K562 (cell line): ENCODE results near the gene SLC16A12. TPM values are rescaled to one million over a fixed set of nuclear protein-coding genes. Genes with fewer than 3 reads are reported as not detected.

Experiments
- ATAC-seq: fragments of 200-7000 bp; cut with Tn5 transposase; 3 replicates; pipeline ENCODE4 v1.9.1; 2020; ENCODE audit warnings: moderate library complexity
- BruUV-seq: library from RNA; stranded (reverse); fragments of 400-500 nt; replicated peaks from 2 replicates; lab custom pipeline; 2021; lab: Mats Ljungman, UMichigan
- CTCF ChIA-PET: fragments of 300-600 bp; formaldehyde crosslinking; extraction: SDS; loops from one replicate; lab custom pipeline; 2021; ENCODE audit warnings: low intra/inter-chr PET ratio; lab: Yijun Ruan, JAX
- POLR2A ChIA-PET: fragments of 300-600, 350-650 bp; sonication (Branson Sonifier 250); formaldehyde crosslinking; extraction: SDS; loops from one replicate; lab custom pipeline; 2021; ENCODE audit warnings: antibody characterized with exemption, inconsistent platforms; lab: Yijun Ruan, JAX
- DNase-seq, 4 experiments: peaks; one replicate each; pipeline versions ENCODE4 v3.0.0 to v3.0.0-alpha.2; 2011 to 2018; ENCODE audit warnings: low spot score in 3 of 4, mixed read lengths in 3 of 4; ENCODE audit errors: extremely low read depth in 1 of 4
- FAIRE-seq: peaks from 2 replicates; lab custom pipeline; 2011; peaks lifted over from hg19 to GRCh38; lab: Jason Lieb, UNC
- H2AFZ ChIP-seq: 2 replicates; pipeline ENCODE4 v1.6.0; 2011; ENCODE audit warnings: low read depth, low read length, control low read depth, inconsistent platforms
- H3K27ac ChIP-seq: fragments of 200-600 bp; 3 replicates; pipeline ENCODE4 v1.8.0; 2011; ENCODE audit warnings: low read depth, mild to moderate bottlenecking, control low read depth, inconsistent platforms, low read length, moderate library complexity, mixed read lengths; ENCODE audit errors: extremely low read depth
- H3K27me3 ChIP-seq, 2 experiments: fragments of 300-600 bp in 1 of 2; 2 replicates in 1 of 2; 3 replicates in 1 of 2; pipeline versions ENCODE4 v1.6.0 to v1.8.0; 2011; ENCODE audit warnings: inconsistent platforms in 2 of 2, low read length in 2 of 2, mild to moderate bottlenecking in 1 of 2, mixed read lengths in 1 of 2, moderate library complexity in 1 of 2; ENCODE audit not compliant: control insufficient read depth in 2 of 2, insufficient read depth in 2 of 2
- H3K36me3 ChIP-seq: fragments of 300-600 bp; 3 replicates; pipeline ENCODE4 v1.8.0; 2011; ENCODE audit warnings: mild to moderate bottlenecking, low read length, inconsistent platforms; ENCODE audit not compliant: control insufficient read depth, insufficient read depth
- H3K4me1 ChIP-seq, 2 experiments: fragments of 200-600 bp in 1 of 2; replicated peaks in 1 of 2; 2 replicates in 1 of 2; 3 replicates in 1 of 2; pipeline versions ENCODE4 v1.5.1 to v1.8.0; 2011; ENCODE audit warnings: inconsistent platforms in 2 of 2, low read length in 2 of 2, mild to moderate bottlenecking in 1 of 2, mixed read lengths in 1 of 2, moderate library complexity in 1 of 2; ENCODE audit not compliant: control insufficient read depth in 2 of 2, insufficient read depth in 2 of 2
- H3K4me2 ChIP-seq: 2 replicates; pipeline ENCODE4 v1.6.1; 2011; ENCODE audit warnings: low read length, control low read depth, inconsistent platforms, mixed read lengths; ENCODE audit not compliant: insufficient read depth
- H3K4me3 ChIP-seq: fragments of 200-600 bp; sonication (generic), shearing (Covaris generic); 2 replicates; pipeline ENCODE4 v1.5.1; 2016; ENCODE audit warnings: control low read depth, inconsistent platforms
- H3K79me2 ChIP-seq: fragments of 200-600 bp; 3 replicates; pipeline ENCODE4 v1.8.0; 2011; ENCODE audit warnings: low read length, inconsistent platforms; ENCODE audit not compliant: control insufficient read depth, insufficient read depth
- H3K9ac ChIP-seq, 2 experiments: 2 replicates each; pipeline versions ENCODE4 v1.6.0 to v1.6.1; 2011; ENCODE audit warnings: low read depth in 2 of 2, low read length in 2 of 2, control low read depth in 1 of 2, inconsistent platforms in 1 of 2, mild to moderate bottlenecking in 1 of 2, mixed read lengths in 1 of 2; ENCODE audit not compliant: insufficient read depth in 1 of 2
- H3K9me1 ChIP-seq: one replicate; pipeline ENCODE4 v1.6.0; 2011; ENCODE audit warnings: inconsistent platforms, mild to moderate bottlenecking, low read length, moderate library complexity; ENCODE audit not compliant: control insufficient read depth, insufficient read depth
- H3K9me3 ChIP-seq: replicated peaks from 2 replicates; pipeline ENCODE4 v1.5.1; 2011; ENCODE audit warnings: low read depth, low read length, inconsistent platforms; ENCODE audit not compliant: control insufficient read depth, insufficient read depth
- H4K20me1 ChIP-seq: replicated peaks from 2 replicates; pipeline ENCODE4 v1.6.1; 2011; ENCODE audit warnings: low read length, inconsistent platforms, mixed read lengths; ENCODE audit not compliant: control insufficient read depth, insufficient read depth
- BCOR ChIP-seq: fragments of 450-650 bp; IDR thresholded peaks from 2 replicates; pipeline ENCODE4 v1.6.1; 2016
- CREB1 ChIP-seq, 2 experiments: sonication (generic) in 1 of 2; formaldehyde crosslinking in 1 of 2; IDR thresholded peaks; 2 replicates each; pipeline versions ENCODE4 v1.6.1 to v1.8.0; 2012 to 2022; ENCODE audit warnings: inconsistent platforms in 1 of 2, mild to moderate bottlenecking in 1 of 2, missing genetic modification reagents in 1 of 2, moderate library complexity in 1 of 2
- EZH2 ChIP-seq: IDR thresholded peaks from 2 replicates; pipeline ENCODE4 v1.6.1; 2012; ENCODE audit warnings: low read depth, mild to moderate bottlenecking, inconsistent platforms, low read length, borderline replicate concordance
- HDAC8 ChIP-seq: fragments of 450-650 bp; IDR thresholded peaks from 2 replicates; pipeline ENCODE4 v1.6.1; 2016; ENCODE audit warnings: mild to moderate bottlenecking, missing genetic modification characterization, moderate library complexity, missing compliant biosample characterization
- HMG20B ChIP-seq: fragments of 250-450 bp; sonication (Bioruptor Pico); IDR thresholded peaks from 2 replicates; pipeline ENCODE4 v1.5.0; 2021; ENCODE audit warnings: mild to moderate bottlenecking
- JUN ChIP-seq, 2 experiments: sonication (generic) in 1 of 2; formaldehyde crosslinking in 1 of 2; IDR thresholded peaks; 2 replicates each; pipeline versions ENCODE4 v1.6.1 to v1.8.0; 2012 to 2022; ENCODE audit warnings: borderline replicate concordance in 2 of 2, mild to moderate bottlenecking in 2 of 2, improper control_type of control experiment in 1 of 2, low read depth in 1 of 2, low read length in 1 of 2, missing genetic modification reagents in 1 of 2
- KDM5B ChIP-seq: fragments of 200-600 bp; sonication (generic); IDR thresholded peaks from 2 replicates; pipeline ENCODE4 v1.6.1; 2012; ENCODE audit warnings: low read depth, mild to moderate bottlenecking, moderate library complexity, low read length, control low read depth, inconsistent platforms; ENCODE audit not compliant: insufficient replicate concordance
- MAFF ChIP-seq: IDR thresholded peaks from 2 replicates; pipeline ENCODE4 v1.6.1; 2012; ENCODE audit warnings: low read length, improper control_type of control experiment
- MXI1 ChIP-seq: IDR thresholded peaks from 2 replicates; pipeline ENCODE4 v1.6.1; 2011; ENCODE audit warnings: low read depth, mild to moderate bottlenecking, improper control_type of control experiment, low read length
- PHB2 ChIP-seq: fragments of 450-650 bp; IDR thresholded peaks from 2 replicates; pipeline ENCODE4 v1.6.1; 2017; ENCODE audit warnings: low read depth
- RCOR1 ChIP-seq, 2 experiments: IDR thresholded peaks; 2 replicates each; pipeline ENCODE4 v1.6.1; 2012; ENCODE audit warnings: low read depth in 2 of 2, low read length in 2 of 2, borderline replicate concordance in 1 of 2, improper control_type of control experiment in 1 of 2
- RNF219 ChIP-seq: fragments of 250-450 bp; sonication (Bioruptor Pico); IDR thresholded peaks from 2 replicates; pipeline ENCODE4 v1.5.0; 2022; ENCODE audit warnings: mild to moderate bottlenecking
- THRA ChIP-seq: fragments of 450-650 bp; IDR thresholded peaks from 2 replicates; pipeline ENCODE4 v1.6.1; 2017; ENCODE audit warnings: mild to moderate bottlenecking, moderate library complexity
- USF2 ChIP-seq: sonication (generic); formaldehyde crosslinking; IDR thresholded peaks from 2 replicates; pipeline ENCODE4 v1.5.0; 2020; ENCODE audit warnings: missing genetic modification reagents
- ZKSCAN8 ChIP-seq: fragments of 200-800 bp; sonication (Bioruptor generic); IDR thresholded peaks from 2 replicates; pipeline ENCODE4 v1.6.1; 2016; ENCODE audit warnings: missing genetic modification characterization, missing compliant biosample characterization
- WGBS: fragments of 100-300 bp; shearing (Covaris generic); methylation state at CpG from one replicate; pipeline ENCODE4 v1.1.6; 2016; ENCODE audit warnings: low coverage, mixed read lengths; ENCODE audit not compliant: insufficient coverage; ENCODE audit errors: missing lambda C conversion rate; 5-methylcytosine and 5-hydroxymethylcytosine counted together
- in situ Hi-C: fragments of 300-500 bp; cut with MboI; formaldehyde crosslinking; loops from 4 replicates; pipeline ENCODE4 v1.15.0; 2018; ENCODE audit warnings: inconsistent platforms, mixed read lengths
- intact Hi-C: fragments of 100-400 bp; cut with micrococcal nuclease; formaldehyde crosslinking; loops from 2 replicates; pipeline ENCODE4 v1.14.2; 2022
- polyA plus RNA-seq, 8 experiments: library from polyadenylated mRNA; depleted of rRNA in 4 of 8; stranded (reverse) in 5 of 8; unstranded in 3 of 8; fragments of >200 nt; fragmentation: Nextera tagmentation in 2 of 8; fragmentation: Illumina TruSeq in 1 of 8; extraction: Ambion mirVana in 2 of 8; extraction: Trizol in 1 of 8; gene quantifications; 2 replicates each; pipeline versions ENCODE4 v1.2.1 to v1.2.3, GENCODE V29; 2011 to 2014; ENCODE audit warnings: inconsistent platforms in 1 of 8, missing spikeins in 1 of 8
- total RNA-seq, 7 experiments: library from RNA; depleted of rRNA in 6 of 7; stranded (reverse); fragments of >200 nt in 6 of 7; fragmentation: Illumina TruSeq in 2 of 7; extraction: Trizol in 2 of 7; gene quantifications; 2 replicates each; pipeline versions ENCODE4 v1.2.1 to v1.2.3, GENCODE V29; 2011 to 2021; ENCODE audit warnings: low replicate concordance in 1 of 7
- TF ChIP-seq, protein P1 (sequence below): fragments of 450-650 bp; IDR thresholded peaks from 2 replicates; pipeline ENCODE4 v1.6.1; 2016; ENCODE audit warnings: mild to moderate bottlenecking

SLC16A12 gene
- total and polyA plus RNA-seq, 9 of the 15 experiments (the other 6 are each of a cell fraction or from before 2014, with no cell fraction given): not detected

DNA sequence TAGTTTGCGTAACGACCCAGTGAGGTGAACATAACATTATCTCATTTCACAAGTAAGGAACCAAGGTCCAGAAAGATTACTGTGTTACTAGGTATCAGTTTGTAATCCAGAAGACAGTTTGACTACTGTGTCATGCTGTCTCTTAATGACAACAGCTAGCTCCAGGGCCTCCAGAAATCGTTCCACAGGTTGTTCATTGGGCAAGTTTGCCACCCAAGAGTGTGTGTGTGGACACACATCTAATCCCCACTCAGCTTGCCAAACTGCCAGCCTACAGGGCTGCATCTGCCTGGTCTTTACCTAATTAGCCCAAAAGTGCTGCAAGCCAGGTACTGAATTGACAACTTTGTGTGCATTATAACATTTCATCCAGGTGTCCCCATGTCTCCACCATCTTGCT, 27.9 kb upstream of the SLC16A12 start:
- Histone ChIP-seq H3K27ac (no peak overlapping the region), H2AFZ (no peak overlapping the region), H3K9me3 (no peaks in the 10 kb centered on the region), H3K4me2 (no peak overlapping the region), H3K27me3 (peaks cover 0 to 4% of the 10 kb centered on the region in 2 experiments; a peak in 1 of 5 replicates), H3K79me2 (no peaks in the 10 kb centered on the region), H3K4me3 (no peak overlapping the region), H3K36me3 (no peaks in the 10 kb centered on the region), H3K9me1 (no peaks in the 10 kb centered on the region), H4K20me1 (no peaks in the 10 kb centered on the region), H3K4me1 (no peaks in the 10 kb centered on the region; a peak in 1 of 5 replicates), H3K9ac (no peak overlapping the region)
- DNase-seq (no peak), ATAC-seq (no peak), FAIRE-seq (no peak)
- no TSS peak for BruUV-seq
- ChIA-PET POLR2A (no interaction called here), CTCF (interaction anchor here (0.8 to 1.2 kb wide), 2 partner anchors 346 to 347 kb away, joined by 3 to 5 read pairs; no protein-coding TSS in a partner anchor)
- intact Hi-C loops: loop anchor here (10.0 kb wide), 1 partner anchor 269 kb away; no protein-coding TSS in a partner anchor
- in situ Hi-C loops: no loop called here
- WGBS: 24% methylated on average over 3 of the region's 3 CpGs
- TF ChIP-seq PHB2 (no peak), MXI1 (no peak), USF2 (no peak), KDM5B (no peak), HMG20B (CRISPR knock-in tag) (no peak), RCOR1 (IDR thresholded peaks at IDR 0.05; ENCODE audit: borderline replicate concordance in 1 of 2, low read depth in 2 of 2, low read length in 2 of 2) (no peak), HDAC8 (tag) (no peak), MAFF (no peak), BCOR (no peak), ZKSCAN8 (CRISPR knock-in tag) (no peak), CREB1 (IDR thresholded peaks at IDR 0.05) (no peak), CREB1 (CRISPR knock-in tag; IDR thresholded peaks at IDR 0.05) (no peak), THRA (no peak), RNF219 (no peak), EZH2 (no peak), JUN (IDR thresholded peaks at IDR 0.05; ENCODE audit: borderline replicate concordance, low read depth, low read length) (no peak), JUN (CRISPR knock-in tag; IDR thresholded peaks at IDR 0.05; ENCODE audit: borderline replicate concordance) (no peak)
- TF ChIP-seq, protein P1, sequence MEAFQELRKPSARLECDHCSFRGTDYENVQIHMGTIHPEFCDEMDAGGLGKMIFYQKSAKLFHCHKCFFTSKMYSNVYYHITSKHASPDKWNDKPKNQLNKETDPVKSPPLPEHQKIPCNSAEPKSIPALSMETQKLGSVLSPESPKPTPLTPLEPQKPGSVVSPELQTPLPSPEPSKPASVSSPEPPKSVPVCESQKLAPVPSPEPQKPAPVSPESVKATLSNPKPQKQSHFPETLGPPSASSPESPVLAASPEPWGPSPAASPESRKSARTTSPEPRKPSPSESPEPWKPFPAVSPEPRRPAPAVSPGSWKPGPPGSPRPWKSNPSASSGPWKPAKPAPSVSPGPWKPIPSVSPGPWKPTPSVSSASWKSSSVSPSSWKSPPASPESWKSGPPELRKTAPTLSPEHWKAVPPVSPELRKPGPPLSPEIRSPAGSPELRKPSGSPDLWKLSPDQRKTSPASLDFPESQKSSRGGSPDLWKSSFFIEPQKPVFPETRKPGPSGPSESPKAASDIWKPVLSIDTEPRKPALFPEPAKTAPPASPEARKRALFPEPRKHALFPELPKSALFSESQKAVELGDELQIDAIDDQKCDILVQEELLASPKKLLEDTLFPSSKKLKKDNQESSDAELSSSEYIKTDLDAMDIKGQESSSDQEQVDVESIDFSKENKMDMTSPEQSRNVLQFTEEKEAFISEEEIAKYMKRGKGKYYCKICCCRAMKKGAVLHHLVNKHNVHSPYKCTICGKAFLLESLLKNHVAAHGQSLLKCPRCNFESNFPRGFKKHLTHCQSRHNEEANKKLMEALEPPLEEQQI: no peak
